Measurements from ENCODE around the gene CCDC188.

- TF ChIP-seq EZH2 (IDR thresholded peaks at IDR 0.05; ENCODE audit: borderline replicate concordance, low read depth, low read length, poor library complexity, severe bottlenecking) (no peak), CTCF (conservative IDR thresholded peaks at IDR 0.05; ENCODE audit: low read depth, low read length) (no peak)
These were observed 45.2 kb downstream of the CCDC188 start for GRCh38 chr22:20105456-20106204.

Measured in A673 (cell line).